Cardiac fibroblast (primary cell): ENCODE measurements around the gene KIF3B.
"Not testable (repeated sequence)": the region's sequence is repeated elsewhere in the genome, so short reads cannot be mapped to it uniquely, and the experiment has no call there.

Experiments
- DNase-seq, 2 donors: peaks; one replicate each; pipeline versions ENCODE4 v3.0.0 to v3.0.0-alpha.2; 2010; ENCODE audit warnings: low read depth in 2 of 2
- H3K4me3 ChIP-seq, 2 donors: replicated peaks in 1 of 2; 1 replicate in 1 of 2; 2 replicates in 1 of 2; pipeline ENCODE4 v1.5.1; 2011; ENCODE audit warnings: low read depth in 2 of 2, low read length in 2 of 2, mild to moderate bottlenecking in 2 of 2, moderate library complexity in 1 of 2
- TF ChIP-seq, protein P1 (sequence below): IDR thresholded peaks from one replicate; pipeline ENCODE4 v1.5.1; 2011; ENCODE audit warnings: low read depth, mild to moderate bottlenecking, low read length, inconsistent platforms

The KIF3B gene

DNA sequence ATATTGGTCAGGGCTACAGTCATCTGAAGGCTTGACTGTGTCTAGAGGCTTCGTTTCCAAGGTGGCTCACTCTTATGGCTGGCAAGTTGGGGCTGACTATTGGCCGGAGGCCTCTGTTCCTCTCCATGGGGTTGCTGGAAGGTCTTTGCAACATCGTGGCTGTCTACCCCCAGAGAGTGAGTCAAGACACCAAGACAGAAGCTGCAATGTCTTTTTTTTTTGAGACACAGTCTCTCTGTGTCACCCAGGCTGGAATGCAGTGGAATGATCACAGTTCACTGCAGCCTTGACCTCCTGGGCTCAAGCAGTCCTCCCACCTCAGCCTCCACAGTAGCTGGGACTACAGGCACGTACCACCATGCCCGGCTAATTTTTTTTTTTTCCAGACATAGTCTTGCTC lies 29.4 kb upstream of the KIF3B start:
- TF ChIP-seq, protein P1, sequence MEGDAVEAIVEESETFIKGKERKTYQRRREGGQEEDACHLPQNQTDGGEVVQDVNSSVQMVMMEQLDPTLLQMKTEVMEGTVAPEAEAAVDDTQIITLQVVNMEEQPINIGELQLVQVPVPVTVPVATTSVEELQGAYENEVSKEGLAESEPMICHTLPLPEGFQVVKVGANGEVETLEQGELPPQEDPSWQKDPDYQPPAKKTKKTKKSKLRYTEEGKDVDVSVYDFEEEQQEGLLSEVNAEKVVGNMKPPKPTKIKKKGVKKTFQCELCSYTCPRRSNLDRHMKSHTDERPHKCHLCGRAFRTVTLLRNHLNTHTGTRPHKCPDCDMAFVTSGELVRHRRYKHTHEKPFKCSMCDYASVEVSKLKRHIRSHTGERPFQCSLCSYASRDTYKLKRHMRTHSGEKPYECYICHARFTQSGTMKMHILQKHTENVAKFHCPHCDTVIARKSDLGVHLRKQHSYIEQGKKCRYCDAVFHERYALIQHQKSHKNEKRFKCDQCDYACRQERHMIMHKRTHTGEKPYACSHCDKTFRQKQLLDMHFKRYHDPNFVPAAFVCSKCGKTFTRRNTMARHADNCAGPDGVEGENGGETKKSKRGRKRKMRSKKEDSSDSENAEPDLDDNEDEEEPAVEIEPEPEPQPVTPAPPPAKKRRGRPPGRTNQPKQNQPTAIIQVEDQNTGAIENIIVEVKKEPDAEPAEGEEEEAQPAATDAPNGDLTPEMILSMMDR: no peak
- no peak overlapping the region for H3K4me3 ChIP-seq
- peak in 1 of 2 donors; percentile 17 for DNase-seq

DNA sequence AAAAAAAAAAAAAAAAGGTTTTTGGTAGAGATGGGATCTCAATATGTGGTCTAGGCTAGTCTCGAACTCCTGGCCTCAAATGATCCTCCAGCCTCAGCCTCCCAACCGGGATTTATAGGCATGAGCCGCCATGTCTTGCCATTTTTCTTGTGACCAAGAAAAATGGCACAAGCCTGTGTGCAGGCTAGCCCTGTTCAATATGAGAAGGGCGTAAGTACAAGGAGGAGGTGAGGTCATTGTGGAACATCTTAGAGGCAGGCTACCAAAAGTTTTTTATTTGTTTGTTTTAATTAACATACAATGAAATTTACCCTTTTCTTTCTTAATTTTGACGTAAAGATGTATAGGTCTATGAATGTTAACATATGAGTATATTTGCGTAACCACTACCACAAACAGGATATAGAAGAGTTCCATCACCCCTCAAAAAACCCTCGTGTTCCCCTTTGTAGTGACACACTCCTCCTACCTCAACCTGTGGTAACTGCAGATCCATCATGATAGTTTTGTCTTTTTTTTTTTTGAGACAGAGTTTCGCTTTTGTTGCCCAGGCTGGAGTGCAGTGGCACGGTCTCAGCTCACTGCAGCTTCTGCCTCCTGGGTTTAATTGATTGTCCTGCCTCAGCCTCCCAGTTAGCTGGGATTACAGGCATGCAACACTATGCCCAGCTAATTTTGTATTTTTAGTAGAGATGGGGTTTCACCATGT lies 28.3 kb upstream of the KIF3B start:
- H3K4me3 ChIP-seq: no peak overlapping the region
- no peak for DNase-seq
- TF ChIP-seq, protein P1: no peak

DNA sequence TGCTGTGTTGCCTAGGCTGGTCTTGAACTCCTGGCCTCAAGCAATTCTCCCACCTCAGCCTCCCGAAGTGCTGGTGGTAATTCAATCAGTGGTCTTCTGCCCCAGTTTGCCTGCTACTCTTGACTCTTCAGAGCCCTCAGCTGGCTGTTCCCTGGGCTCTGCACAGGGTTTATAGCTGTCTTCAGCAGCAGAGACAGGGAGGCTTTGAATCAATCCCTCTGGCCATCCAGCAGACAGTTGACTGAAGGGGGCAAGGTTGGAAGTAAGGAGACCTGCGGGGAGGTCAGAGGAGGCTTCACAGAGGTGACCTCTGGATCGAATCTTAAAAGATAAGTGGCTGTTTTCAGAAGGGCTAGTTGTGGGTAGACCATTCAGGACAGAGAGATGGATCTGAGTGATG lies 26.0 kb upstream of the KIF3B start:
- no peak for DNase-seq
- TF ChIP-seq, protein P1: no peak
- H3K4me3 ChIP-seq: no peak overlapping the region

DNA sequence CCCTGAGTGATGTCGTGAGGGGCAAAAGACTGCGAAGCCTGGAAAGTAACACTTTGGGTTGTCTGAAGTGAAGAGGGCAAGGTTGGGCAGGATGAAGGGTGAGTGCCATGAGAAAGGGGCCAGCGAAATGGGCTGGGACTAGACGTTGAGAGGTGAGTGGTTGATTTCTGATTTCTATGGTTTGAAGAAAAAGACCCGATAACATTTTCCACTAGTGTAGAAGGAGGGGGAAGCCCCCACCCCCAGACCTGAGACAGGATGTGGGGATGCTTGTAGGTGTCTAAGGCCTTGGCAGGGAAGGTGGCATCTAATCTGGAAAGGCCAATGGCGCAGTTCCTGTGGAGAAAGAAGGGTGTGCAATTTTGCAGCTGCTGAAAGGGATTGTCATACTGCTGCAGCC lies 25.3 kb upstream of the KIF3B start:
- no peak overlapping the region for H3K4me3 ChIP-seq
- no peak for DNase-seq
- TF ChIP-seq, protein P1: no peak

DNA sequence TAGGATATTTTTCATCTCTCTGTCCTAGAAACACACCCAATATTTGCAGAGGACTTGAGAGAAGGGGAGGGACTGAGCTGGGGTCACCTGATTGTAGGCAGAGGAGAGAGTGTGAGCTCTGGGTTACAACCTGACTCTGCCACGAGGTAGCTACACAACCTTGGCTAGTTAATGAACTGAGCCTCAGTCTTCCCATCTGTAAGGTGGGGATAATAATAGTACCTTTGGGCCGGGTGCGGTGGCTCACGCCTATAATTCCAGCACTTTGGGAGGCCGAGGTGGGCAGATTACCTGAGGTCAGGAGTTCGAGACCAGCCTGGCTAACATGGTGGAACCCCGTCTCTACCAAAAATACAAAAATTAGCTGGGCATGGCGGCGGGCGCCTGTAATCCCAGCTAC lies 16.5 kb upstream of the KIF3B start:
- not testable (repeated sequence) for DNase-seq, H3K4me3 ChIP-seq

DNA sequence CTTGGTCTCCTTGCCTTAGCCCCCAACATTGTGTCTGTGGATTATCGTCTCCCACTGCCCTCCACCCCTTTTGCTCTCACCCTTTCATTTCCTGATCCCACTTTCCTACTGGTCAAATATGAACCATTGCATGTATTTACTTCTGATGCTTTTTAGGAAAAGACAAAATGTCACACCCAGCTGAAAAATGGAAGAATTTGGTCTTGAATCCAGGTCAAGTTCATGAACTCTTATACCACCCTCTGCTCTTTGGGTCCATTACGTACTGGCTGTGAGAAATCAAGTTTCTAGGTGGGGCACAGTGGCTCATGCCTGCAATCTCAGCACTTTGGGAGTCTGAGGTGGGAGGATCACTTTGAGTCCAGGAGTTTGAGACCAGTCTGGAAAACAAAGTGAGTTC lies 15.8 kb upstream of the KIF3B start:
- no peak overlapping the region for H3K4me3 ChIP-seq
- no peak for DNase-seq
- TF ChIP-seq, protein P1: no peak

DNA sequence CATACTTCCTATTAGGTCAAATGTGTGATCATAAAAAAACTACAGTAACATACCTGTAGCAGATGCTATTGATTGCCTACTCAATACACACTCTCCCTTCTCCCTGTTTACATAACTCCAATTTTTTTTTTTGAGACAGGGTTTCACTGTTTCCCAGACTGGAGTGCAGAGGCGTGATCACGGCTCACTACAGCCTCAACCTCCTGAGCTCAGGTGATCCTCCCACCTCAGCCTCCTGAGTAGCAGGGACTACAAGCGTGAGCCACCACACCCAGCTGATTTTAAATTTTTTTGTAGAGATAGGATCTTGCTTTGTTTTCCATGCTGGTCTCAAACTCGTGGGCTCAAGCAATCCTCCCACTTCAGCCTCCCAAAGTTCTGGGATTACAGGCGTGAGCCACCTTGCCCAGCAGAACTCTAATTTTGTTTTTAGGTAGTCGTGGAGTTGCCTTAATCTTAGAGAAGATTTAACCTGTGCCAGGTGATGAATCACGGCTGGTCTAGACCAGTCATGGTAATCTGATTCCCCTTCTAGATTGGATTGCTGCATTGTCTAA lies 14.0 kb upstream of the KIF3B start:
- TF ChIP-seq, protein P1: no peak
- H3K4me3 ChIP-seq: no peak overlapping the region

More for the DNA sequence above, 14.0 kb upstream of the KIF3B start:
- no peak for DNase-seq
